ENCODE data around the gene LRRC56.

Gene LRRC56

DNA sequence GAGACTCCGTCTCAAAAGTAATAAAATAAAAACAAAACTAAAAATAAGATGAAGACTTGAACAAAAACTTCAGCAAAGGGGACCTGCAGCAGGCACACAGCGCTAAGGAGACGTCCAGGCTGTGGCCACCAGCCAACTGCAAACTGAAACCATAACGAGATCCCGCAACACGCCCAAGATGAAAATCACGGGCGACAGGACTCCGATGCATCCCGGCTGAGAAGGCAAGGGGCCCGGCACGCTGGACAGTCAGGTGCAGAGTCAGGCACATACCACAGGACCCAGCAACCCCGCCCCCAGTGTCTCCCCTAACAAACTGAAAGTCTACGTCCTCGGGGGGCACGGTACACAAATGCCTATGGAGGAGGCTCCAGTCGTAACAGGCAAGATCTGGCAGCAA, 11.1 kb upstream of the LRRC56 start:
- no peaks in the 10 kb centered on the region for H3K27me3 ChIP-seq (ENCODE audit: insufficient read depth, poor library complexity, severe bottlenecking)
- H3K4me3 ChIP-seq (replicated peaks; ENCODE audit: insufficient read depth, low read length) = no peak overlapping the region
- DNase-seq (ENCODE audit: low read depth in 1 of 2, low spot score in 1 of 2) = no peak
- H3K27ac ChIP-seq (replicated peaks) = no peak overlapping the region
- no peak for TF ChIP-seq POLR2AphosphoS5 (IDR thresholded peaks at IDR 0.05; ENCODE audit: low read depth)
- TF ChIP-seq, protein P1, sequence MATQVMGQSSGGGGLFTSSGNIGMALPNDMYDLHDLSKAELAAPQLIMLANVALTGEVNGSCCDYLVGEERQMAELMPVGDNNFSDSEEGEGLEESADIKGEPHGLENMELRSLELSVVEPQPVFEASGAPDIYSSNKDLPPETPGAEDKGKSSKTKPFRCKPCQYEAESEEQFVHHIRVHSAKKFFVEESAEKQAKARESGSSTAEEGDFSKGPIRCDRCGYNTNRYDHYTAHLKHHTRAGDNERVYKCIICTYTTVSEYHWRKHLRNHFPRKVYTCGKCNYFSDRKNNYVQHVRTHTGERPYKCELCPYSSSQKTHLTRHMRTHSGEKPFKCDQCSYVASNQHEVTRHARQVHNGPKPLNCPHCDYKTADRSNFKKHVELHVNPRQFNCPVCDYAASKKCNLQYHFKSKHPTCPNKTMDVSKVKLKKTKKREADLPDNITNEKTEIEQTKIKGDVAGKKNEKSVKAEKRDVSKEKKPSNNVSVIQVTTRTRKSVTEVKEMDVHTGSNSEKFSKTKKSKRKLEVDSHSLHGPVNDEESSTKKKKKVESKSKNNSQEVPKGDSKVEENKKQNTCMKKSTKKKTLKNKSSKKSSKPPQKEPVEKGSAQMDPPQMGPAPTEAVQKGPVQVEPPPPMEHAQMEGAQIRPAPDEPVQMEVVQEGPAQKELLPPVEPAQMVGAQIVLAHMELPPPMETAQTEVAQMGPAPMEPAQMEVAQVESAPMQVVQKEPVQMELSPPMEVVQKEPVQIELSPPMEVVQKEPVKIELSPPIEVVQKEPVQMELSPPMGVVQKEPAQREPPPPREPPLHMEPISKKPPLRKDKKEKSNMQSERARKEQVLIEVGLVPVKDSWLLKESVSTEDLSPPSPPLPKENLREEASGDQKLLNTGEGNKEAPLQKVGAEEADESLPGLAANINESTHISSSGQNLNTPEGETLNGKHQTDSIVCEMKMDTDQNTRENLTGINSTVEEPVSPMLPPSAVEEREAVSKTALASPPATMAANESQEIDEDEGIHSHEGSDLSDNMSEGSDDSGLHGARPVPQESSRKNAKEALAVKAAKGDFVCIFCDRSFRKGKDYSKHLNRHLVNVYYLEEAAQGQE (IDR thresholded peaks at IDR 0.05; ENCODE audit: insufficient replicate concordance, low read depth) = no peak

DNA sequence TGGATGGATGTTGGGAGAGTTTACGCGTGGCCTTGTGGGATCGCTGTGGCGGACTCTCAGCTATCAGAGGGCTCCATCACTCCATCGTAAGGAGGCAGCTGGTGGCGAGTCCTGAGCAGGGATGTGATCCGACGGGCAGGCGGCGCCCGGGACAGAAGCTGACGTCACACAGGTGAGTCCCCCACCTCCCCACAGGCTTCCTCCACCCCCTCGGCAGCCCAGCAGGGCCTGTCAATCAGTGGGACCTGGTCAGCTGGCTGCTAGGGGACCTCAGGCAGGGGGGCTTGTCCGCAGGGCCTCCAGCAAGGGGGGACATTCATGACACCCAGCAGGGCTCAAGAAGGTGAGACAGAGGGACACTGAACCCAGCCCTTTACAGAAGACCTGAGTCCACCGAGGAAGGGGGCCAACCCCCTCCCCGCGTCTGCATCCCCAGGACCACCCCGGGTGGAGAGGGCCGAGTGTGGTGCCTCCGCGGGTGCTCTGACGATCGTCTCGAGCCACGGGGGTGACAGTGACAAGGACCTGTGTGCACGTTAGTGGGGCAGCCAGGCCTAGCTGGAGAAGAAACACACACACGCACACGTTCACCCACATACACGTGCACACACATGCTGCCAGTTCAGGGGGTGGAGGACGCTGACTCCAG, 9.0 kb upstream of the LRRC56 start:
- H3K27me3 ChIP-seq (ENCODE audit: insufficient read depth, poor library complexity, severe bottlenecking) = no peaks in the 10 kb centered on the region
- no peak overlapping the region for H3K4me3 ChIP-seq (replicated peaks; ENCODE audit: insufficient read depth, low read length)
- no peak for DNase-seq (ENCODE audit: low read depth in 1 of 2, low spot score in 1 of 2)
- H3K27ac ChIP-seq (replicated peaks) = no peak overlapping the region
- TF ChIP-seq POLR2AphosphoS5 (IDR thresholded peaks at IDR 0.05; ENCODE audit: low read depth) = no peak
- TF ChIP-seq, protein P2, sequence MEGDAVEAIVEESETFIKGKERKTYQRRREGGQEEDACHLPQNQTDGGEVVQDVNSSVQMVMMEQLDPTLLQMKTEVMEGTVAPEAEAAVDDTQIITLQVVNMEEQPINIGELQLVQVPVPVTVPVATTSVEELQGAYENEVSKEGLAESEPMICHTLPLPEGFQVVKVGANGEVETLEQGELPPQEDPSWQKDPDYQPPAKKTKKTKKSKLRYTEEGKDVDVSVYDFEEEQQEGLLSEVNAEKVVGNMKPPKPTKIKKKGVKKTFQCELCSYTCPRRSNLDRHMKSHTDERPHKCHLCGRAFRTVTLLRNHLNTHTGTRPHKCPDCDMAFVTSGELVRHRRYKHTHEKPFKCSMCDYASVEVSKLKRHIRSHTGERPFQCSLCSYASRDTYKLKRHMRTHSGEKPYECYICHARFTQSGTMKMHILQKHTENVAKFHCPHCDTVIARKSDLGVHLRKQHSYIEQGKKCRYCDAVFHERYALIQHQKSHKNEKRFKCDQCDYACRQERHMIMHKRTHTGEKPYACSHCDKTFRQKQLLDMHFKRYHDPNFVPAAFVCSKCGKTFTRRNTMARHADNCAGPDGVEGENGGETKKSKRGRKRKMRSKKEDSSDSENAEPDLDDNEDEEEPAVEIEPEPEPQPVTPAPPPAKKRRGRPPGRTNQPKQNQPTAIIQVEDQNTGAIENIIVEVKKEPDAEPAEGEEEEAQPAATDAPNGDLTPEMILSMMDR (IDR thresholded peaks at IDR 0.05; ENCODE audit: insufficient read depth, low read length) = no peak
- TF ChIP-seq GABPA (IDR thresholded peaks at IDR 0.05; ENCODE audit: low read depth) = no peak
- TF ChIP-seq, protein P1 (IDR thresholded peaks at IDR 0.05; ENCODE audit: insufficient replicate concordance, low read depth) = no peak
- TF ChIP-seq SPI1 (IDR thresholded peaks at IDR 0.05; ENCODE audit: borderline replicate concordance, low read depth) = no peak

DNA sequence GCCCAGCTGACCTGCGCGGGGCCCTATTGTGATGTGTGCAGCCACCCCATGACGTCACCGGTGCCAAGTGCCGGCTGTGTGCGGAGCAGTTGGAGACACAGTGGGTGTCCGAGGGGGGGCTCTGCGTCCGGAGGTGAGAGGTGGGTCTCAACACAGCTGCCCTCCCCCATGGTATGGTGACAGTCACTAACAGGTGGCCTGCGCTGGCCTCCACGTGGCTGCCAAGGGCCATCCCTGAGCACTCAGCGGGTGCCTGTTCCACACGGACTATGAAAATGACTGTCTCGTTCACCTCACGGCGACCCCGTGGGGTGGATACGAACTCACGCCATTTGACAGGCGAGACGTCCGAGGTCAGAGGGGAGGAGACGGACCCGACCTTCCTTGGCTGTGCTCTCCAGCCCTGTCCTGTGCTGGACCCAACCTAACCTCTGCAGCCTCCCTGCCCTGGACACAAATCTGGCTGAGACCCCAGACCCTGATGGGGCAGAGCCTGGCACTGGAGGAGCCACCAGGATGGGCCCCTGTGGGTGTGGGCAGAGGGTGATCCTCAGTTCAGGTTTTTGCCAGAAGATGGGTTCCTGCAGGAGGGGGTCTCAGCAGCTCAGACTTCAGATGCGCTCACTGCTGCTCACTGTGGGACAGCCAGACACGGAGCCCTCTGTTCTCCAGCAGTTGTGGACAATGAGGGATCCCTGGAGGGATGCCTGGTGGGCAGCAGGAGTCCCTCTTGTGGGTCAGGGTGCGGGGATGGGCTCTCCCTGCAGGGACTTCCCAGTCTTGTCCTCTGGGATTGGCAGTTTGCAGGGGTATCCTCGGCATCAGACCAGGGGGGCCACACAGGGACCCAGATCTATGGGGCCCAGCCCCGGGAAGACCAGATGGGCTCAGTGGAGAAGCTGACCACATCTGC, 8.3 kb upstream of the LRRC56 start:
- Histone ChIP-seq H3K27me3 (ENCODE audit: insufficient read depth, poor library complexity, severe bottlenecking) (no peaks in the 10 kb centered on the region), H3K4me3 (replicated peaks; ENCODE audit: insufficient read depth, low read length) (no peak overlapping the region), H3K27ac (replicated peaks) (no peak overlapping the region)
- TF ChIP-seq, protein P1 (IDR thresholded peaks at IDR 0.05; ENCODE audit: insufficient replicate concordance, low read depth) = no peak
- TF ChIP-seq, protein P2 (IDR thresholded peaks at IDR 0.05; ENCODE audit: insufficient read depth, low read length) = no peak
- TF ChIP-seq GABPA (IDR thresholded peaks at IDR 0.05; ENCODE audit: low read depth) (no peak), POLR2AphosphoS5 (IDR thresholded peaks at IDR 0.05; ENCODE audit: low read depth) (no peak), SPI1 (IDR thresholded peaks at IDR 0.05; ENCODE audit: borderline replicate concordance, low read depth) (no peak)
- DNase-seq (ENCODE audit: low read depth in 1 of 2, low spot score in 1 of 2) = no peak

Measured in HL-60 (cell line).